Stimulated activated CD8-positive, alpha-beta memory T cell treated with anti-CD3 and anti-CD28 coated beads, Interleukin-4, amount 100 ng/mL, for 48 hours (primary cell): ENCODE results near the gene TBL1XR1.

ENCODE experiments used
- DNase-seq: peaks from one replicate; pipeline ENCODE4 v3.0.0-alpha.2; 2020

The TBL1XR1 gene

GRCh38 chr3:177197041-177197726 is at the start of gene TBL1XR1:
Gene TBL1XR1 (minus strand): TSS chr3:177197482. CDS start chr3:177064977, 132,505 bp downstream.
- DNase-seq: peak; percentile 82

DNA sequence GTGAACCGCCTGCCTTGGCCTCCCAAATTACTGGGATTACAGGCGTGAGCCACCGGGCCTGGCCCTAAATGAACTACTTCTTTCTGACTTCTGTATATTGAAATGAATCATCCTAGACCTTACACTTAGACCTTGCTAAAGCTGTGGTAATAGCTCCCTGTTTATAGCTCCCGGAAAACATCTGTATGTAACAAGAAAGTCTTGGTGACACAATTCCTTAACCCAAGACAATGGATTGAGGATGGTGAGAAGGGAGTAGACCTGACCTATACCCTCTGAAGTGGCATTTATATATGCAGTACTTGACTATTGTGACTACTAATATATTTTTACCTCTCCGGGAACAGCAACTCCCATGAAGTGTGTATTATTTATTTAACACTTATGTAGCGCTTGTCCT is 48.0 kb upstream of the TBL1XR1 start:
- no peak for DNase-seq

- no peak for DNase-seq
These were observed 47.3 kb upstream of the TBL1XR1 start for GRCh38 chr3:177244606-177245005.

GRCh38 chr3:177238686-177239216 is 41.5 kb upstream of the TBL1XR1 start:
- no peak for DNase-seq

DNA sequence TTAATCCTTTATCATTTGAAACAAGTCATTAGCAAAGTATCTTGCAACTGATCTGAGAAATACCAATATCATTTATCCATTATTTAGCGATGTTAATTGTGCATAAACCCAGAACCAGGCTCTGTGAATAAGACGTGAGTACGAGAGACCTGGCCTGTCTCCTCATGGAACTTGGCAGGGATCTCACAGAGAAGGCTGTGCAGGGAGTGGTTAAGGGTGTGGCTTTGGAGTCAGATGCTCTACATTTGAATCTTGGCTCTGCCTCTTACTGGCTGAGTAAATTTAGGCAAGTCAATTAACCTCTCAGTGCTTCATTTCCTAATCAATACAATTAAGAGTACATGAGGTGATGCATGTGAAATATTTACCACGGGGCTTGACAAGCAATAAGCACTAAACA is 39.9 kb upstream of the TBL1XR1 start:
- no peak for DNase-seq

DNA sequence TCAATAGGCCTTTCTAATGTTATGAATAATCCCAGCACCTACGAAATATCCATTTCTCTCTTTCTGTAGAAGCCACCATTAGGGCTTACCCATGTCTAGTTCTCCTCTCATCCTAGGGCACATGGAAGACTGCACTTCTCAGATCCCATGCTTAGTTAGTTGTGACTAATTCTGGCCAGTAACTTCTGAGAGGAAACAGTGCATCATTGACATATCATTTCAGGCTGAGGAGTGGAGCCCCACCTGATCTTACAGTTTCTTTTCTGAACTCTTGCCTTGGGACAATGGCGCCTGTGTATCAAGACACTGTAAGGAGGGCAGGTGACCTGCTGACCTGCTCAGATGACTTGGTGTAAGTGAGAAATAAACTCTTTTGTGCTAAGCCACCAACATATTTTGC is 39.4 kb upstream of the TBL1XR1 start:
- no peak for DNase-seq

DNA sequence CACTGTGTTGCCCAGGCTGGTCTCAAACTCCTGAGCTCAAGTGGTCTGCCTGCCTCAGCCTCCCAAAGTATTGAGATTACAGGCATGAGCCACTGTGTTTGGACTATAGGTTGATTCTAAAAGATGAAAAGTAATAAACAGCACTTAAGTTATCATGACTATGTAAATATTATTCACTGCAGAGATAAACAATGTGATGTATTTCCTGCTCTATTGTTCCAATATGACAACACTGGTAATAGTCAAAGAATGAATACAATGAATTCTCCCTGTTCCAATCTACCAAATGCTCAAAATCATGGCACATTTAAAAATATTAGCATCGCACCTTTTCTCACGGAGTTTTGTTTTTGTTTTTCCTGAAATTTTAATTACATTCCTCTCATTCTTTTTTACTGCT is 36.8 kb upstream of the TBL1XR1 start:
- no peak for DNase-seq

GRCh38 chr3:177231242-177231641 is 34.0 kb upstream of the TBL1XR1 start:
- no peak for DNase-seq

DNA sequence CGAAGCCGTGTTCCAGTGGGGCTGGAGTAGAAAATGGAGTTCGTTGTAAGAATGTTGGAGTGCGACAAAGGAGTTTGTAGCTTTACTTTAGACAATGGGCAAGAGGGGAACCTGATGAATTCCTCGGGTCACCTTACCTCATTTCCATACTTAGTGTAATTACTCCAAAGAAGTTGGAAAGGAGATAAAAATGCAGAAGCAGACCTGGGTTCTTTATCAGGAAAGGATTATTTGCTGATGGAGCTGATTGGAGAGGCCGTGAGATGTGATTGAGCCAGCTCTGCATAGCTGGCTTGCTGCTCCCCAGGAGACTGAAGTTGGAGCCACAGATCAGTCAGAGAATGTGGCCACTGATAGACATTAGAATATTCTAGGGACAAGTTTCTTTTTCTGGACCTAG is 33.4 kb upstream of the TBL1XR1 start:
- no peak for DNase-seq

DNA sequence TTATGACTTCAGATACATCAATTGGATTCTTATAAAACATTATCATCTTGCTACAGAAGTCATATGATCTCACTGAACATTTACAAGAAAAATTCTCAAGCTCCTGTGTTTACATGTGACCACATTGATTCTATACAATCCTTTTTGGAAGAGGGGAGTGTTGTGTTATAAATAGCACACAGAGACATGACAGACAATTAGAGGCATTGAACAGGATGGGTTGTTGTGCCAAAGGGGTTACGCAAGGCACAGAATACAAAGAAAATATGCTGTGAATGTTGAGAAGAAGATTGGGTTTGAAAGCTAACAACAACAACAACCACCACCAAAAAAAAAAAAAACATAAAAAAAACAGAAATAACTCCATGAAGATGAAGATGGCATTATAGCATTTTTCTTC is 32.5 kb upstream of the TBL1XR1 start:
- no peak for DNase-seq

DNA sequence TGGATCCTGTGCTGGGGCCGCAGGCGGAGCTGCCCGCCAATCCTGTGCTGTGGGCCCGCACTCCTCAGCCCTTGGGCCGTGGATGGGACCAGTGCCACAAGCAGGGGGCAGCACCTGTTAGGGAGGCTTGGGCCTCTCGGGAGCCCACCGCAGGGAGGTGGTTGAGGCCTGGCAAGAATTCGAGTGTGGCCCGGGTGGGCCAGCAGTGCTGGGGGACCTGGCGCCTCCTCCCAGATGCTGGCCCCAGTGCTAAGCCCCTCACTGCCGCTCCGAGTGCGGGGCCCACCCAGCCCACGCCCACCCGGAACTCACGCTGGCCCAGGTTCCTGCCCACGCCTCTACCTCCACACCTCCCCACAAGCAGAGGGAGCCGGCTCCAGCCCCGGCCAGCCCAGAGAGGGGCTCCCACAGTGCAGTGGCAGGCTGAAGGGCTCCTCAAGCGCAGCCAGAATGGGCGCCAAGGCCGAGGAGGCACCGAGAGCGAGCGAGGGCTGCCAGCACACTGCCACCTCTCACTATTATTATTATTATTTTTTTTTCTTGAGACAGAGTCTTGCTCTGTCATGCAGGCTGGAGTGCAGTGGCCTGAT is 31.4 kb upstream of the TBL1XR1 start:
- DNase-seq: no peak

DNA sequence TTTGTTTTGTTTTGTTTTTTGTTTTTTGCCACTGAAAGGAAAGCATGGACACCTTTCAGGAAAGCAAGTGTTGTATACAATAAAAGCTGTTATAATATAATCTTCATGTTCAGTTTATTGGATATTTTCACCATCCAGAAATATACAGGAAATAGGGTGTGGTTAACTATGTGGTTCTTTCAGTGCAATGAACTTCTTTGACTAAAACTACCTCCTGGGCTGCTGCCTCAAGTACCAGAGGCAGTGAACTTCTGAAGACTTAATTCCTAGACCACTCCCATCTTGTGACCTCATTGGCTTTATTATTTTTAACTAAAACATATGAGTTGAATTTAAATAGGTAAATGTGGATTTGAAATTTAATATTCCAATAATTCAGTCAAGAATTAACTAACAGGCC is 27.1 kb upstream of the TBL1XR1 start:
- DNase-seq: no peak

GRCh38 chr3:177221744-177222143 is 24.5 kb upstream of the TBL1XR1 start:
- DNase-seq: no peak

DNA sequence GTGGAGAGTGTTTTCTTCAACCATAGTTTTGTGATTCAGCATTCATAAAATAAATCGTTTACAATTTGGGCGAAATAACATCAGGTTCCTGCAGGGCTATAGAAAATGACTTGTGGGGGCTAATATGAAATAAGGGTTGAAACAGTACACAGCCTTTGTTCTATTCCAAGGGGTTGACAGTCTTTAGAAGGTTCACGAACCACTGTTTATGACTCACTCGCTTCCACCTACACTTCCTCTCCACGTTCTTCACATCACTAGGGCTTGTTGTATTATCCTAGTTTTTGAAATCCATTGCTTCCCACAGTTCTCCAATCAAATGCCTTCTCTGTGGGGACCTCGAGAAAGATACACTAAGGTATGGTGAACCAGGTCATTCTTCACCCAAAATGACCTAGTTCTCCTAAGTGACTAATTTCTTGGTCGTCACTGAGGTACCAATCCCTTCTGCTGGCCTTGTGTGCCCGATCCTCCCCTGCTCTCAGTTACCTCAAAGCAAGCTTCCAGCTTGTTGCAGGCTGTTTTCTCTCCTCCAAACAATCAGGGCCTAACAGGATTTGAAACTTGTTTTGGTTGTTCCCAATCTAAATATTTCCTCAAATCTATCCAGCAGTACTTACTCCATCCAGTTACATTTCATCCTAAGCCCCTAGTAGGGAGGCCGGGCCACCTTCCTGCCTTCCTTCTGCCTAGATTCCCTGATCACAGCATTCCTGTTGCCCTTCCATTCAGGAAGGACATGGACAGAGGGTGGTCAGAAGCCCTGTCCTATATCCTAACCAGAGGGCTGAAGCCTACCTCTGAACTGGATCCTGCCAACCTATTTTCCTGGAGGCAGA is 23.1 kb upstream of the TBL1XR1 start:
- peak; percentile 19 for DNase-seq

GRCh38 chr3:177213801-177214535 is 16.7 kb upstream of the TBL1XR1 start:
- DNase-seq: no peak

- DNase-seq: no peak
These were observed 15.5 kb upstream of the TBL1XR1 start for GRCh38 chr3:177212756-177213155.

- DNase-seq: no peak
These were observed 15.0 kb upstream of the TBL1XR1 start for GRCh38 chr3:177212278-177212610.

DNA sequence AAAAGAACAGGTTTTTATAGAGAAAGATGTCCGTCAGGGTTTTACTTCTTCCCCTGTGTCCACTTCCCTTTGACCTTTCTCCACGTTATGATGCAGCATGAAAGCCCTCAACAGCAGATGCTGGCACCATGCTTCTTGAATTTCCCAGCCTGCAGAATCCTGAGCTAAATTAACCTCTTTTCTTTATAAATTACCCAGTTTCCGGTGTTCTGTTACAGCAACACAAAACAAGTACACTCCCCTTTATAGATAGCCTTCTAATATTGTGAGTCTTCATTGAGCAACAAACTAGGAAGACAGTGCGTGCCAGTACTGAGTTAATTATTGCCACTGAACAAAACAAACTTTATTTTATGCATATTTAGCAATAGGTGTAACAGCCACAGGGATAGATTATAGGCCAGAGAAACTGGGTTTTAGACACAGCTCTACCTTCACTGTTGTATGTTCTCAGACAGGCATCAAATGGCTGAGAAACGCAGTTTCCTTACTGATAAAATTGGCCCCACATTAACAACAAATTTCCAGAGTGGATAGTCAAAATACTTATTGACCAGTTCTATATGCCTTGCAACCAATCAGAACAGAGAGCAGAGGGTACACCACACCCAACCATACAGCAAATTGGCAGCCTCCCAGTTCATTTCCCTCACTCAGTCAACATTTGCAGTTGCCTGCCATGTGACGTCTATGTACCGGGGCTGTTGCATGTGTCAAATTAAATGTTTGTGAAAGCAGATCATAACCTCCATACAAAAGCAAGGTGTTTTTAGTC is 14.4 kb upstream of the TBL1XR1 start:
- DNase-seq: no peak

- no peak for DNase-seq
These were observed 13.6 kb upstream of the TBL1XR1 start for GRCh38 chr3:177210744-177211502.

DNA sequence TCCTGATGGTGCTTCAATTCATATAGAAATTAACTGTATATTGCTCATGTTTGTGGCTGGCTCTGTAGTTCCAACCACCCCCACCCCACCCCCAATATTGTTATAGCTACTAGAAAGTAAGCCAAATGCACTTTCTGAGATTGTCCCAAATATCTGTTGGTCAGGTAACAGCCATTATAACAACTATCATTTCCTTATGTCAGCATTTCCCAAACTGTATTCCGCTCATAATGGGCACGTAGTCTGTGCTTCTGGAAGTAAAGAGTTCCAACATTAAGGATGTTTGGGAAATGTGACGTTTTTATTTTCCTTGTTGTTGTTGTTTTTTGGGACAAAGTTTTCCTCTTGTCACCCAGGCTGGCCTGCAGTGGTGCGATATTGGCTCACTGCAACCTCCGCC is 12.2 kb upstream of the TBL1XR1 start:
- DNase-seq: no peak

DNA sequence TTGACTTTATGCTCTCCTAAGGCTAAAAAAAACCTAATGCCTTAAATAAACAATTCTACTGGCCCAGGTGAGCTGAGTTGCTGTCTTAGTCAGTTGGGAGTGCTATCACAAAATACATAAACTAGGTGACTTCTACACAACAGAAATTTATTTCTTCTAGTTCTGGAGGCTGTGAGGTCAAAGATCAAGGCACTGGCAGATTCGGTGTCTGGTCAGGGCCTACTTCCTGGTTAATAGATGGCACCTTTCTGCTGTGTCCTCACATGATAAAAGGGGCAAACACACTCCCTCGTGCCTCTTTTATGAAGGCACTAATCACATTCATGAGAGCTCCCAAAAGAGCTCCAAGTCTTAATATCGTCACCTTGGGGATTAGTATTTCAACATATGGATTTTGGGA is 11.5 kb upstream of the TBL1XR1 start:
- no peak for DNase-seq

GRCh38 chr3:177208223-177208622 is 10.9 kb upstream of the TBL1XR1 start:
- no peak for DNase-seq
